ENCODE measurements around the gene DCAF17.

GRCh38 chr2:171402906-171403580 lies 31.0 kb upstream of the DCAF17 start:
- TF ChIP-seq POLR2AphosphoS5 (IDR thresholded peaks at IDR 0.05; ENCODE audit: insufficient read depth in 1 of 2, low read depth in 1 of 2) (no peak), CTCF (IDR thresholded peaks at IDR 0.05) (no peak), POLR2A (IDR thresholded peaks at IDR 0.05) (no peak)
